NCI-H774 (cell line): ENCODE data around the gene ZSCAN1.

ENCODE experiments used
- DNase-seq: peaks from one replicate; lab custom pipeline; 2025; lab: John Stamatoyannopoulos, UW

The ZSCAN1 gene

DNA sequence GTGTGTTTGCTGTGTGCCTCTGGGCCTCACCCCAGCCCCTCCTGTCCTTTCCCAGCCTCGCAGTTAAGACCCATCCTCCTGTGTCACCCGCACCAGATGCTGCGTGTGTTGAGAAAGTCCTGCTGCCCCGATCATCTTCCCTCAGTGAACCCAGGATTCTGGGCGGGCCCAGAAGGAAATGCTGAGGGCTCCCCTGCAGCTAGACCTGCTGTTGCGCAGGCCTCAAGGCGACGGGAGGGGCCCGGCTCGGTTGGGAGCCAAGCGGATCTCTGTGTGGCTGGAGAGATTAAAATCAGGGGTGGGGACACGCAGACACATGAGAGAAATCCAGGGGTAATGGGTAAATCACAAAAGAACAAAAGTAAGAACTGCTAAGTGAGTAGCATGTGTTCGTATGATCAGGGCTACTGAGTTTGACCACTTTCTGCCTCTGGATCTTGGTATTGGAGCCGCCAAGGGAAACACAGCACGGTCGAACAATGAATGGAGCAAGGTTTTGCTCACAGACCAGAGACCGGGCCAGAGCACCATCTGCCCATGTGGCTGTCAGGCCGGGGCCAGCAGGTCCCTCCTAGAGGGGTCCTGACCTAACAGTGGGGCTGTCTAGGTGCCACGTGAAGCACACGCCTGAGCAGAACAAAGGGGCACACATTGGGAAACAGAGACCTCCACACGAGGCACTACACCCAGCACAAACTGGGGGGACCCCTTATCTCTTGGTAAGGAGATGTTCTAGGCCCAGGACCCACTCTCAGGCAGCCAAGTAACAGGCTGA lies 7.1 kb downstream of the ZSCAN1 start:
- DNase-seq: no peak

DNA sequence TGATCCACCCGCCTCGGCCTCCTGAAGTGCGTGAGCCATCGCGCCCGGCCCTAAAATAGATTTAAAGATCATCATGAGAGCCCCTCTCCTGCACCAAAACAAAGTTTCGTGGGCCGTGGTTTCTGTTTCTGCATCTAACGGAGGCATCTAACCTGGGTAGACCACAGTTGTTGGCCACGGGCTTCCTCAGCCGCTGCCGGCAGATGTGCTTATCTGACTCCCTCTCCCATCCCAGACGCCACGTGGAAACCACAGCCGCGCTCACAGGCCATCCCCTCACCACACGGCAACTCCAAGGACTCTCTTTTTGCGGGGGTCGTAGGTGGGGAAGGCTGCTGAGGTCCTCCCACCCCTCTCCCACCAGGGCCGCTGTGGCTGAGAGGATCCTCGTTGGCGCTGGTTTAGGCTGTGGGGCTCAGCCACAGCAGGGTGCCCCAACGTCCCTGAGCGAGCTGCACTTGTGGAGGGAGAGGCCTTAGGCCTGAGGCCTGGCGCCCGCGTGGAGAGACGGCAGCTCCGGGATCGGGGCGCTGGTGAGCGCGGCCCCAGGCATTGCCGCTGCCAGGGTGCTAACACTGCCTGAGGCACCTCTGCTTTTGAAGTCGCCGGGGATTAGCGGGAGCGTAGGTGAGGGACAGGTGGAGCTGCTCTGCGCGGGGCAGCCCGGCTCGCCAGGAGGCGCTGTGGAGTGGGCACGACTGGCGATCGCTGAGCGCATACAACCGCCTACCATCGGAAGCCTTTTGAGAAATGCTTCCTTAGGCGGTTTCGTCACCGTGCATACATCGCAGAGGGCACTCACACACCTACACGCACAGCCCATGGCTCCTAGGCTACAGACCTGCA lies 8.9 kb downstream of the ZSCAN1 start:
- no peak for DNase-seq

DNA sequence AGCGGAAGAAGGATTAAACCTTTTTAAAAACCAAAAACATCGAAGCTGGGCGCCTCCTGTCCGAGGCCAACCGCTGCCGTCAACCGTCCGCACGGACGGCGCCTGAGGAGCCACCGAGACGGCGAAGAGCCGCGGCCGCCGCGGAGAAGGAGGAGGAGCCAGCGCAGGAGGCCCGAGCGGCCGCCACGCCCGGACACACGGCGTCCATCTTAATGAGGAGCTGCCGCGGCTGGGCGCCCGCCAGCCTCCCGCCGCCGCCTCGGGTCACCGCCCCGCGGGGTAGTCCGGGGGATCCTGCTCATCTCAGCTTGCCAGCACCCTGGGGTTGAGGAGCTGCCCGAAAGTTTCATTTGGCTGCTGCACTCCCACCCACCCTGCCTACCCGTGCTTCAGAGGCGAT lies 10.6 kb downstream of the ZSCAN1 start:
- no peak for DNase-seq

DNA sequence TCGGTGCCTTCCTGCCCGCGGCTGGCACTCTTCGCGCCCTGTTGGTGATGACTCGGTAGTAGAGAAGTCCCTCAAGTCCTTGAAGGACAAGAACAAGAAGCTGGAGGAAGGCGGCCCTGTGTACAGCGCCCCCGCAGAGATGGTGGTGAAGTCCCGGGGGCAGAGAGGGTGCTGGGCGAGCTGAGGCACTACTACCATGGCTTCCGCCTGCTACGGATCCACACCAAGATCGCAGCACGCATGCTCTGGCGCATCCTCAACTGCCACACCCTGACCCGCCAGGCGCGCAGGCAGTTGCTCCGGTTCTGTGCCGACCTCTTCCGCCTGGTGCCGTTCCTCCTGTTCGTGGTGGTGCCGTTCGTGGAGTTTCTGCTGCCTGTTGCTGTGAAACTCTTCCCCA lies 11.1 kb downstream of the ZSCAN1 start:
- no peak for DNase-seq

DNA sequence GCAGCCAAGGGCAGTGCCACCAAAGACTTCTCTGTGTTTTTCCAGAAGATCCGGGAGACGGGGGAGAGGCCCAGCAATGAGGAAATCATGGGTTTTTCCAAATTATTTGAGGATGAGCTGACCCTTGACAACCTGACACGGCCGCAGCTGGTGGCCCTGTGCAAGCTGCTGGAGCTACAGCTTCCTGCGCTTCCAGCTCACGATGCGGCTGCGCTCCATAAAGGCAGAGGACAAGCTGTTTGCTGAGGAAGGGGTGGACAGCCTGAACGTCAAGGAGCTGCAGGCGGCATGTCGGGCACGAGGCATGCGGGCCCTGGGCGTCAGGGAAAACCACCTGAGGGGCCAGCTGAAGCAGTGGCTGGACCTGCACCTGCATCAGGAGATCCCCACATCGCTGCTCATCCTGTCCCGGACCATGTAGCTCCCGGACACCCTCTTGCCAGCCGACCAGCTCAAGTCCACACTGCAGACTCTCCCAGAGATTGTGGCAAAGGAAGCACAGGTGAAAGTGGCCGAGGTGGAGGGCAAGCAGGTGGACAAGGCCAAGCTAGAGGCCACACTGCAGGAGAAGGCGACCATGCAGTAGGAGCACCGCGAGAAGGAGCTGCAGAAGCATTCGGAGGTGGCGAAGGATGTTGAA lies 11.7 kb downstream of the ZSCAN1 start:
- DNase-seq: no peak

DNA sequence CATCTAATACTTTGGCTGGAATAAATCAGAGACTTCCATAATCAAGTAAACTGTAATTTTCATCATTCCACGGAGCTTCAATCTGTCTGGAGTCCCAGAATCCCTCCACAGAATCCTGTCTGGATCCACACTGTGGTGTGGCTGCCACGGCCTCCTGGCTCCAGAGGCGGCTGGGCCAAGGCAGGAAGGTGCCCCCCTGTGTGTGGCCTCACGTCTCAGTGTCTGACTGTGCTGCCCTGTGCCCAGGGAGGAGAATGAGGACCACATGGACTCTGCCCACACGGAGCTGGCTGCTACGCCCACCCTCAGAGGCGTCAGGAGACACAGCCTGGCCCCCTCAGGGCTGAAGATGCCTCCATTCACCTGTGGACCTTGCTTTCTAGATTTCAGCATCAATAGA lies 13.0 kb downstream of the ZSCAN1 start:
- DNase-seq: no peak

DNA sequence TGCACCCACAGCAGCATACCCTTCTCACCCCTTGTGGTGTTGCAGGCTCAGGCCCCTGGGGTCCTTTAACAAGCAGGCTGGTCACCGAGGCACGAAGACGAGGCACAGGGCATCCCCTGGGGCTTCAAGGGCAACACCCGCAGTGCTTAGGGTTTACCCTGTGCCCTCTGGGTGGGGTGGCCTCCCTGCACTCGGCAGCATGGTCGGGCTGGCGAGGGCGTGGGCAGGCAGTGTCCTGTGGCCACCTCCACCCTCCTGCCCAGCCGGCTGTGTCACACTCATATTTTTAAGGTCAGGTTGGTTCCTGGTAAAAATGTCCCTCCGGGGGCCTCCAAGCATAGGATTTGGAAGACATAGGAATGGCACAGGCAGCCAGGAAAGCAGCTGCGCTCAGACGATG lies 13.8 kb downstream of the ZSCAN1 start:
- no peak for DNase-seq

DNA sequence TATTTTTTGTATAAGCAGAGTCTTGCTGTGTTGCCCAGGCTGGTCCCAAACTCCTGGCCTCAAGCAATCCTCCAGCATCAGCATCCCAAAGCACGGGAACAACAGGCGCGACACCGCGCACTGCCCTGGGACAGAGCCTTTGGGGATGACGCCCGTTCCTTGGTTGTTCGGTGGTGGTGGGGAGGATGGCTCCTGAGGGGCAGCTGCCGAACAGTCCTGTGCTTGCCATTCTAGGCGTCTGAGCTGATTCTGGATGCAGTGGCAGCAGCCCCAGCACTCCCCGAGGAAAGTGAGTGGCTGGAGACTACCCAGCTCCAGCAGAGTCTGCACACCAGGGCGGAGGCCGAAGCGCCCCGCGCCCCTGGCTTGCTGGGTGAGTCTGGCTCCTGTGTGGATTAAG lies 18.4 kb downstream of the ZSCAN1 start:
- no peak for DNase-seq

DNA sequence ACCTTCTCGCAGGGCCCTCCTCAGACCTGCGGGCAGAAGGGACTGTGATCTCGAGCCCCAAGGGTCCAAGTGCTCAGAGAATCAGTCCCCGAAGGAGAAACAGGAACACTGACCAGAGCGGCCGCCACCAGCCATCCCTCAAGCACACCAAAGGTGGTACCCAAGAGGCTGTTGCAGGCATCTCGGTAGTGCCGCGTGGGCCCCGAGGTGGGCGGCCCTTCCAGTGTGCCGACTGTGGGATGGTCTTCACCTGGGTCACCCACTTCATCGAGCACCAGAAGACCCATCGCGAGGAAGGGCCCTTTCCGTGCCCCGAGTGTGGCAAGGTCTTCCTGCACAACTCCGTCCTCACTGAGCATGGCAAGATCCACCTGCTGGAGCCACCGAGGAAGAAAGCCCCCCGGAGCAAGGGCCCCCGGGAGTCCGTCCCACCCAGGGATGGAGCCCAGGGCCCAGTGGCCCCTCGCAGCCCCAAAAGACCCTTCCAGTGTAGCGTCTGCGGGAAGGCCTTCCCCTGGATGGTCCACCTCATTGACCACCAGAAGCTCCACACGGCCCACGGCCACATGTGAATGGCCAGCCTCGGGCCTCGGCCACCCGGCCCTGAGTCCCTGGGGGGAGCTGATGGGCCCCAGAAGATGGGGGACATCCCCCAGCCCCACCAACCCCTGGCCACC lies 19.8 kb downstream of the ZSCAN1 start:
- no peak for DNase-seq

DNA sequence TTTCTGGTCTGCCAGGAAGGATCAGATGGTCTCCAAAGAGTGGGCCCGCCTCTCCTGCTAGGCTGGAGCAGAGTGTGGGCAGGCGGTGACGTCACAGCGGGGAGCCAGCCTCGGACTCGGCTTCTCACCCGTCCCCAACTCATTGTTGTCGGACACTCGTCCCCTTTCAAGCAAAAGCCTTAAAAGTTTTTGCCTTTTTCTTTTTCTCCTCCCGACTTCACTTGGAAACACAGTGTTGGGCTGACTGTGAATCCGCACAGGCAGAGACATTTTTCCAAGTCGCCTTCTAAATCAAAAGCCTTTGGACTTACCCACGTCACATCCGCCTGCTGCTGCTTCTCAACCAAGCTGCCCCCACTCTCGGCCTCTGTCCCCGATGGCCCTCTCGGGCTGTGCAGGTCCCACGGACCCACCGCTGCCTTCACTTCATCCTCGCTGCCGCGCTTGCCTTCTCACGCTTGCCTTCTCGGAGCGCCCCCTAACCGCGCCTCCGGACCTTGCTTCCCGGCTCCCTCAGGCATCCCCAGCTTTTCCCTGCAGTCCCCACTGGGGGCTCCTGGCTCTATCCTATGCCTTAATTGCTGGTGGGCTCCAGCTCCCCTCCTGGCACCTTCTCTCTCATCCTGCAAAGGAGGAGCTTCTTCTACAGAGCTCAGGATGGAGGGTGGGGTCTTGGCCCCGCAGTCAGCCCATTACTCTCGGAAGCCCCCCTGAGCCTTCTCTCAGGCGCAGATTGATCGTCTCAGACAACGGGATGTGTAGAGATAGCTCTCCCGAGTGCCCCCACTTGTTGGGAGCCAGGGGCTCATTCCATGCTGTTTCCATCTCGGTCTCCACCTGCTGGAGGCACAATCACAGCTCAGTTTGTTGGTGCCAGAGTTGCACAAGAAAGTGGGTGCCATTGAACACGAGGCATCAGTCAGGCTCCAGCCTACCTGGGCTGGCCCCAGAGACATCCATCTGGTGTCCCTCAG lies 21.4 kb downstream of the ZSCAN1 start:
- peak; percentile 4 for DNase-seq

DNA sequence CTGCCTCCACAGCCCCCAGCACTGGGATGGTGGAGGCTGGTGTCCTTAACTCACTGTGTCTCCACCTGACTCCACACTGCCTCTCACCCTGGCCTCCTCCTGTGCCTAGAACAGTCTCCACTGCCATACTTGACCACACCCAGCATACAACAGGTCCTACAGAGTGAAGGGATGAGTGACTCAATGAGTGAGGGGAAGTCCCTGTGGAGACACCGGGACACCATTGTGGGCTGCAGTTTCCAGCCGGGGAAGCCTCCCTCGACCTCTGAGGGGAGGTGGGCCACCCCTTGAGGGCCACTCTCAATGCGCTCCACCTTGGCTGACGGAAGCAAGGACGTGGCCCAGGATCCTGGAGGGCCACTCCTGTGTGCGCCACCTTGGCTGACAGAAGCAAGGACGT lies 22.4 kb downstream of the ZSCAN1 start:
- no peak for DNase-seq

DNA sequence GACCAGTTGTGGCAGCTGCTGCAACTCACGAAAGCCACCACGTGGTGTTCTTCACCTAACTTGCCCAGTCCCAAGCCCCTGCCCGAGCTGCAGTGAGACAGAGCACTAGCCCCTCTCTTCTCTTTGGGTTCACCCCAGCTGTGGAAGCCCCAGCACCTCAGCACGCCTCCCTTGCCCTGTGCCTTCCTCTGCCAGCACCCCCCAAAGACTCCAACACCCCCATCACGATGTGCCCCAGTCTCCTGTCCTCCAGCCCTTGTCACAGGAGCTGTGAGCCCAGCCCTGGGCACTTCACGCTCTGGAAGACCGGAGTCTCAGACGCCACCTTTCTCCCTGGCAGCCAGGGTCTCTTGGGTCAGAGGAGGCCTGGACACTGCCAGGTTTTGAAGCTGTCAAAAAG lies 23.0 kb downstream of the ZSCAN1 start:
- no peak for DNase-seq

DNA sequence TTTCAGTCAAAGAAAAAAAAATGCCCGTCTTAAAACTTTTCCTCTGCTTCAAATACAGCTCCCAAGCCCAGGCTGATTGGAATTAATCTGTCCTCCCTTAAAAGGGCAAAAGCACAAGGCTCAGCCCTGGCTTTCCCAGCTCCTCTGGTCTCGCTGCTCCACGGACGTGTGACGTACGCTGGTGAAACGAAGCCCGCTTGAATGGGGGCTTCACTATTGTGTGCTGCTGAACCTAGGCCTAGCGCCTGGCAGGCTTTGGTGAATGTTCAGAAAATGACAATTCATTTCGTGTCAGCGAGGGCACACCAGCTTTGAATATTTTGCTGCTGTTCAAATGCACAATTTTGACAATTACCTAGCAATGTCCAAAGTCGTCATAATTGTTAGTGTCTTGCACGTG lies 24.6 kb downstream of the ZSCAN1 start:
- no peak for DNase-seq

DNA sequence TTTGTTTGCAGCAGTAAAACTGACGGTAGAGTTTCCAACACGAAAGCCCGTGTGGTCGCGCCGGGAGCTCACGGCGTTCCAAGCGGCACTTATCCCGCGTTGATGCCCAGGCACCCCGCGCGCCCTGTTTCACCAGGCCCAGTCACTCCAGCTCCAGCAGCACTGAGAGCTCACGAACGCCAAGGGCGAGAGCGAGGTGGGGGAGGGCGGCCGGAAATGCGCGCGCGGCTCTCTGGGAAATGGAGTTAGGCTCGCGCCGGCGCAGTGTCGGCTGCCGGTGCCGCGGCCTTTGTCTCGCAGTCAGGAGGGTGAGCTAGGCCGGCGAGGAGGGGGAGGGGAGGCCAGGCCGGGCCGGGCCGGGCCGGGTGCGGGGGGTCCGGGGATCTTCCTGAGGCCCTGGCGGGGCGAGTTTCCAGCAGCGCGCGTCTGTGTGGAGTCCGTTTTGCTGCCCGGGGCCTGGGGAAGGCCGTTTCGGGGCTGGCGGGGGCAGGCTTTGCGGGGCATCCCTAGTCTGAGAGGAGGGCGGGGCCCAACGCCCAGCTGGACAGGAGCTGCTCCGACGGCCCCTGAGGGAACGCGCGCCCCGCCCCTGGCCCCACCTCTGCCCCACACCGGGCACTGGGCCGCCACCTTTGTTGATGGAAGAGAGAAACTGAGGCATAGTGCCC lies 25.3 kb downstream of the ZSCAN1 start, which contains the start of gene ZNF135:
Gene ZNF135 (plus strand): TSS at position 280 of the 668 bp plus-strand sequence. CDS start 721 bp downstream, outside the sequence.
- no peak for DNase-seq

DNA sequence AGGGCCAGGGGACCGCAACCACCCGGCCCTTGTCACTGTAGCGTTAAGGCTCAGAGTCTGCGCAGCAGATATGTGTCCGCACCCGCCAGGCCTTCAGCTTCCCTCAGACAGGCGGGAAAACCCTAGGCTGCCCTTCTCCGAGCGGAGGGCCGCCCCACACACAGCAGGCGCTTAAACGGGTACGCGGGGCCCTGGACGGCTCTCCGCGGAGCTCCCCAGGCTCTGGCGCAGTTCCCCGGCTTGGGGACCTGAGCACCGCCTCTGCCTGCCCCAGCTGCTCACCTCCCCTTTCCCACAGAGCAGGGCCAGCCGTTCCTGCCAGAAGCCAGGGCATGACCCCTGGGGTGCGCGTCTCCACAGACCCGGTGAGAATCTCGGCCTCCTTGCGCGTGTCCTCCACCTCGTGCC lies 25.9 kb downstream of the ZSCAN1 start:
- DNase-seq: no peak

DNA sequence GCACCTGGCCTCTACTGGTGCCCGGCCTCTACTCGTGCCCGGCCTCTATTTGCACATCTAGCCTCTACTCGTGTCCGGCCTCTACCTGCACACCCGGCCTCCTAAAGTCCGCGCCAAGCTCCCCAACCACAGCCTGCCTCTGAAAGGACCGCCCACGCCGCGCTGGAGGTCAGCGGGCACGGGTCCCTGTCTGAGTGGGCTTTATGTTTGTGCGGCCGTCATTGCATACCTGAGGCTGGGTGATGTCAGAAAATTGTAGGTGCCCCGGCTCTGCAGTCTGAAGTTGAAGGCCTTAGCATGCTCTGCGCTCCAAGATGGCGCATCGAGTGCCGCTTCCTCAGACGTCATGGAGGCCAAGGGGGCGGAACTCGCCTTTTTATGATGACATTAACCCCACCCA lies 26.4 kb downstream of the ZSCAN1 start:
- no peak for DNase-seq

DNA sequence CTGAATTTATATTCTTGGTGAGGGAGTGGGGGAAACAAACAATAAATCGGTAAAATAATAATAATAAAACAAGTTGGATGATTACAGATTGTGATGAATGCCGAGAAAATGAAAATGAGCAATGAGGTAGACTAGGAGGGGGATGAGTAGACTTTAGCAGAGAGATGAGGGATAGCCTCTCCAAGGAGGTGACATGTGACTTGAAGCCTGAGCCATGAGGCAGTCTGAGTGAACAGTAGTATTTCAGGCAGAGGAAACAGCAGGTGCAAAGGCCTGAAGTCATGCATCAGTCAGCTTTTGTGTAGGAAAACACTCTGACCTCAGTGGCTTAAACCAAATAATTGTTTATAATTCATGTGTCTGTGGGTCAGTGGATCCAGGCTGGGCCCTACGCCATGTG lies 29.9 kb downstream of the ZSCAN1 start:
- DNase-seq: no peak

DNA sequence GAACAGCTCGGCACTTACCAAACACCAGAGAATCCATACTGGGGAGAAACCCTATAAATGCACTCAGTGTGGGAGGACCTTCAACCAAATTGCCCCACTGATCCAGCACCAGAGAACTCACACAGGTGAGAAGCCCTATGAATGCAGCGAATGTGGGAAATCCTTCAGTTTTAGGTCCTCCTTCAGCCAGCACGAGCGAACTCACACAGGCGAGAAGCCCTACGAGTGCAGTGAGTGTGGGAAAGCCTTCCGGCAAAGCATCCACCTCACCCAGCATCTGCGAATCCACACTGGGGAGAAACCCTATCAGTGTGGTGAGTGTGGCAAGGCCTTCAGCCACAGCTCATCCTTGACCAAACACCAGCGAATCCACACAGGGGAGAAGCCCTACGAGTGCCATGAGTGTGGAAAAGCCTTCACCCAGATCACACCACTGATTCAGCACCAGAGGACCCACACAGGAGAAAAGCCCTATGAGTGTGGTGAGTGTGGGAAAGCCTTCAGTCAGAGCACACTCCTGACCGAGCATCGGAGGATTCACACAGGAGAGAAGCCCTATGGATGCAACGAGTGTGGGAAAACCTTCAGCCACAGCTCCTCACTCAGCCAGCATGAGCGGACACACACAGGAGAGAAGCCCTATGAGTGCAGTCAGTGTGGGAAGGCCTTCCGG lies 33.6 kb downstream of the ZSCAN1 start:
- DNase-seq: no peak

DNA sequence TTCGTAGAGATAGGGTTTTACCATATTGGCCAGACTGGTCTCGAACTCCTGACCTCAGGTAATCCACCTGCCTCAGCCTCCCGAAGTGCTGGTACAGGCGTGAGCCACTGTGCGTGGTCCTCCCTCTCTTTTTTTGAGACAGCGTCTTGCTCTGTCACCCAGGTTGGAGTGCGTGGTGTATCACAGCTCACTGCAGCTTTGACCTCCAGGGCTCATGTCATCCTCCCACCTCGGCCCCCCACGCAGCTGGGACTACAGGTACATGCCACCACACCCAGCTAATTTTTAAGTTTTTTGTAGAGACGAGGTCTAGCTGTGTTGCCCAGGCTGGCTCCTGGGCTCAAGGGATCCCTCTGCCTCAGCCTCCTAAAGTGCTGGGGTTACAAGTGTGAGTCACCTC lies 46.0 kb downstream of the ZSCAN1 start:
- DNase-seq: no peak

DNA sequence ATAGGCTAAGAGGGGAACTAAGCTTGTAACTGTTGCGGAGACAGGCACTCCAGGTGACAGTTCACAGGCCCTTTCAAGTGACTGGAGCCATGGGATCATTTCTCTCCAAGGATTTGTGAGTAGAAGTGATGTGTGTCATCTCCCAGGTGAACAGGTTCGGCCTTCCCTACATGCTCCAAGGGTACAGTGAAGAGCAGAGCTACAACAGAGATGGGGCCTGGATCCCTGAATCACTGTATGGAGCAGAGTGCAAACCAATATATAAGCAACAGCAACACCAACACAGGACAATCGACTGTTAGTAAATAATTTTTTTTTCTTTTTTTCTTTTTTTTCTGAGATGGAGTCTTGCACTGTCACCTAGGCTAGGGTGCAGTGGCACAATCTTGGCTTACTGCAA lies 49.2 kb downstream of the ZSCAN1 start:
- no peak for DNase-seq
